GM12878 (cell line): Measurements from ENCODE around the gene PTPN18. TPM values are rescaled to one million over a fixed set of nuclear protein-coding genes. Genes with fewer than 3 reads are reported as not detected.

Experiments
- ATF3 ChIP-seq: IDR thresholded peaks from 2 replicates; pipeline ENCODE4 v1.6.1; 2011; ENCODE audit warnings: low read depth, mild to moderate bottlenecking, low read length, moderate library complexity, borderline replicate concordance; ENCODE audit errors: extremely low read depth
- BCLAF1 ChIP-seq: fragments of 450-650 bp; IDR thresholded peaks from 2 replicates; pipeline ENCODE4 v1.6.1; 2017; ENCODE audit warnings: antibody characterized with exemption, mild to moderate bottlenecking, moderate library complexity
- BMI1 ChIP-seq: fragments of 450-650 bp; IDR thresholded peaks from 2 replicates; pipeline ENCODE4 v1.6.1; 2016; ENCODE audit warnings: mild to moderate bottlenecking, moderate library complexity, borderline replicate concordance
- CHD1 ChIP-seq: IDR thresholded peaks from 2 replicates; pipeline ENCODE4 v1.6.1; 2012; ENCODE audit warnings: low read depth, low read length, improper control_type of control experiment
- DPF2 ChIP-seq: fragments of 450-650 bp; IDR thresholded peaks from 2 replicates; pipeline ENCODE4 v1.6.1; 2017; ENCODE audit warnings: mild to moderate bottlenecking
- FOXK2 ChIP-seq: fragments of 450-650 bp; IDR thresholded peaks from 2 replicates; pipeline ENCODE4 v1.6.1; 2017; ENCODE audit warnings: mild to moderate bottlenecking, moderate library complexity
- FOXM1 ChIP-seq: IDR thresholded peaks from 2 replicates; pipeline ENCODE4 v1.6.1; 2012; ENCODE audit warnings: low read depth, mild to moderate bottlenecking, inconsistent platforms, low read length, moderate library complexity
- IKZF2 ChIP-seq, 2 experiments: fragments of 450-650 bp; IDR thresholded peaks; 2 replicates each; pipeline ENCODE4 v1.6.1; 2017; ENCODE audit warnings: mild to moderate bottlenecking in 2 of 2, moderate library complexity in 2 of 2
- JUNB ChIP-seq: IDR thresholded peaks from 2 replicates; pipeline ENCODE4 v1.6.1; 2016; ENCODE audit warnings: antibody characterized with exemption, mild to moderate bottlenecking
- LARP7 ChIP-seq: fragments of 450-650 bp; IDR thresholded peaks from 2 replicates; pipeline ENCODE4 v1.6.1; 2017; ENCODE audit warnings: mild to moderate bottlenecking
- MTA2 ChIP-seq: fragments of 450-650 bp; IDR thresholded peaks from 2 replicates; pipeline ENCODE4 v1.6.1; 2016; ENCODE audit warnings: low read depth, mild to moderate bottlenecking, moderate library complexity
- MXI1 ChIP-seq: fragments of 150-350 bp; IDR thresholded peaks from 2 replicates; pipeline ENCODE4 v1.6.1; 2011; ENCODE audit warnings: low read depth, mild to moderate bottlenecking, inconsistent platforms, low read length, improper control_type of control experiment
- MYB ChIP-seq: fragments of 150-350 bp; IDR thresholded peaks from 2 replicates; pipeline ENCODE4 v1.6.1; 2014; ENCODE audit warnings: mild to moderate bottlenecking, low read depth, low read length, borderline replicate concordance
- MYC ChIP-seq: IDR thresholded peaks from 2 replicates; pipeline ENCODE4 v1.6.1; 2011; ENCODE audit warnings: mild to moderate bottlenecking, low read length, moderate library complexity, inconsistent platforms; ENCODE audit not compliant: insufficient read depth, insufficient replicate concordance, insufficient read length, severe bottlenecking
- POLR2AphosphoS5 ChIP-seq: IDR thresholded peaks from 2 replicates; pipeline ENCODE4 v1.6.1; 2011; ENCODE audit warnings: mild to moderate bottlenecking, low read length, inconsistent platforms
- RAD51 ChIP-seq: fragments of 450-650 bp; IDR thresholded peaks from 2 replicates; pipeline ENCODE4 v1.6.1; 2016; ENCODE audit warnings: moderate library complexity, mild to moderate bottlenecking, inconsistent platforms
- SIX5 ChIP-seq: IDR thresholded peaks from 2 replicates; pipeline ENCODE4 v1.6.1; 2011; ENCODE audit warnings: mild to moderate bottlenecking, low read depth, low read length, moderate library complexity; ENCODE audit not compliant: severe bottlenecking
- SMARCA5 ChIP-seq: fragments of 450-650 bp; IDR thresholded peaks from 2 replicates; pipeline ENCODE4 v1.6.1; 2017; ENCODE audit warnings: mild to moderate bottlenecking
- SMC3 ChIP-seq: IDR thresholded peaks from 2 replicates; pipeline ENCODE4 v1.6.1; 2011; ENCODE audit warnings: low read length, improper control_type of control experiment, borderline replicate concordance
- SREBF2 ChIP-seq: IDR thresholded peaks from 2 replicates; pipeline ENCODE4 v1.6.1; 2012; ENCODE audit warnings: mild to moderate bottlenecking, low read length
- TCF3 ChIP-seq: IDR thresholded peaks from 2 replicates; pipeline ENCODE4 v1.6.1; 2012; ENCODE audit warnings: low read depth, mild to moderate bottlenecking, low read length, borderline replicate concordance; ENCODE audit not compliant: insufficient read depth
- ZNF207 ChIP-seq: fragments of 450-650 bp; IDR thresholded peaks from 2 replicates; pipeline ENCODE4 v1.6.1; 2014; ENCODE audit warnings: antibody characterized with exemption, mild to moderate bottlenecking, borderline replicate concordance
- polyA plus RNA-seq, 11 experiments: library from polyadenylated mRNA; depleted of rRNA in 4 of 11; unstranded in 6 of 11; stranded (reverse) in 5 of 11; fragments of >200 nt; fragmentation: Nextera tagmentation in 4 of 11; fragmentation: Illumina TruSeq in 1 of 11; extraction: Ambion mirVana in 4 of 11; extraction: Trizol in 1 of 11; gene quantifications; 1 replicate in 1 of 11; 2 replicates in 10 of 11; pipeline versions ENCODE4 v1.2.1 to v1.2.3, GENCODE V29; 2011 to 2016; ENCODE audit warnings: inconsistent platforms in 2 of 11, missing spikeins in 2 of 11, low read depth in 1 of 11
- total RNA-seq, 4 experiments: library from RNA; depleted of rRNA in 3 of 4; stranded (reverse); fragments of >200 nt in 3 of 4; fragmentation: Illumina TruSeq in 1 of 4; extraction: Trizol in 1 of 4; gene quantifications; 2 replicates each; pipeline versions ENCODE4 v1.2.1 to v1.2.3, GENCODE V29; 2013 to 2021
- TF ChIP-seq, protein P1 (sequence below): IDR thresholded peaks from 2 replicates; pipeline ENCODE4 v1.6.1; 2012; ENCODE audit warnings: mild to moderate bottlenecking, low read depth, low read length
- TF ChIP-seq, protein P2 (sequence below): fragments of 450-650 bp; IDR thresholded peaks from 2 replicates; pipeline ENCODE4 v1.6.1; 2016; ENCODE audit warnings: mild to moderate bottlenecking

PTPN18 gene
- total and polyA plus RNA-seq, 10 of the 15 experiments (the other 5 are each of a cell fraction or from before 2014, with no cell fraction given): 14.8 to 89.9 (median 43.4) TPM

GRCh38 chr2:130391058-130391871, 35.4 kb downstream of the PTPN18 start (continued):
- TF ChIP-seq MYC: no peak
- no peak for TF ChIP-seq CHD1
- TF ChIP-seq MTA2: no peak
- 0 out of 2 replicates have a peak, but pooled peaks have one; percentile 14 for TF ChIP-seq LARP7
- no peak for TF ChIP-seq SMARCA5
- no peak for TF ChIP-seq RAD51
- TF ChIP-seq, protein P1, sequence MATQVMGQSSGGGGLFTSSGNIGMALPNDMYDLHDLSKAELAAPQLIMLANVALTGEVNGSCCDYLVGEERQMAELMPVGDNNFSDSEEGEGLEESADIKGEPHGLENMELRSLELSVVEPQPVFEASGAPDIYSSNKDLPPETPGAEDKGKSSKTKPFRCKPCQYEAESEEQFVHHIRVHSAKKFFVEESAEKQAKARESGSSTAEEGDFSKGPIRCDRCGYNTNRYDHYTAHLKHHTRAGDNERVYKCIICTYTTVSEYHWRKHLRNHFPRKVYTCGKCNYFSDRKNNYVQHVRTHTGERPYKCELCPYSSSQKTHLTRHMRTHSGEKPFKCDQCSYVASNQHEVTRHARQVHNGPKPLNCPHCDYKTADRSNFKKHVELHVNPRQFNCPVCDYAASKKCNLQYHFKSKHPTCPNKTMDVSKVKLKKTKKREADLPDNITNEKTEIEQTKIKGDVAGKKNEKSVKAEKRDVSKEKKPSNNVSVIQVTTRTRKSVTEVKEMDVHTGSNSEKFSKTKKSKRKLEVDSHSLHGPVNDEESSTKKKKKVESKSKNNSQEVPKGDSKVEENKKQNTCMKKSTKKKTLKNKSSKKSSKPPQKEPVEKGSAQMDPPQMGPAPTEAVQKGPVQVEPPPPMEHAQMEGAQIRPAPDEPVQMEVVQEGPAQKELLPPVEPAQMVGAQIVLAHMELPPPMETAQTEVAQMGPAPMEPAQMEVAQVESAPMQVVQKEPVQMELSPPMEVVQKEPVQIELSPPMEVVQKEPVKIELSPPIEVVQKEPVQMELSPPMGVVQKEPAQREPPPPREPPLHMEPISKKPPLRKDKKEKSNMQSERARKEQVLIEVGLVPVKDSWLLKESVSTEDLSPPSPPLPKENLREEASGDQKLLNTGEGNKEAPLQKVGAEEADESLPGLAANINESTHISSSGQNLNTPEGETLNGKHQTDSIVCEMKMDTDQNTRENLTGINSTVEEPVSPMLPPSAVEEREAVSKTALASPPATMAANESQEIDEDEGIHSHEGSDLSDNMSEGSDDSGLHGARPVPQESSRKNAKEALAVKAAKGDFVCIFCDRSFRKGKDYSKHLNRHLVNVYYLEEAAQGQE: no peak
- no peak for TF ChIP-seq POLR2AphosphoS5
- 0 out of 2 replicates have a peak, but pooled peaks have one; percentile 48 for TF ChIP-seq DPF2
- no peak for TF ChIP-seq MYB
- TF ChIP-seq TCF3: no peak
- no peak for TF ChIP-seq FOXM1
- no peak for TF ChIP-seq BCLAF1
- TF ChIP-seq BMI1: no peak
- TF ChIP-seq IKZF2 (IDR thresholded peaks at IDR 0.05): 0 out of 4 replicates have a peak, but pooled peaks of 1 of the 2 experiments have one; percentile 17
- no peak for TF ChIP-seq SREBF2
- TF ChIP-seq JUNB: no peak
- TF ChIP-seq, protein P2, sequence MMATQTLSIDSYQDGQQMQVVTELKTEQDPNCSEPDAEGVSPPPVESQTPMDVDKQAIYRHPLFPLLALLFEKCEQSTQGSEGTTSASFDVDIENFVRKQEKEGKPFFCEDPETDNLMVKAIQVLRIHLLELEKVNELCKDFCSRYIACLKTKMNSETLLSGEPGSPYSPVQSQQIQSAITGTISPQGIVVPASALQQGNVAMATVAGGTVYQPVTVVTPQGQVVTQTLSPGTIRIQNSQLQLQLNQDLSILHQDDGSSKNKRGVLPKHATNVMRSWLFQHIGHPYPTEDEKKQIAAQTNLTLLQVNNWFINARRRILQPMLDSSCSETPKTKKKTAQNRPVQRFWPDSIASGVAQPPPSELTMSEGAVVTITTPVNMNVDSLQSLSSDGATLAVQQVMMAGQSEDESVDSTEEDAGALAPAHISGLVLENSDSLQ: peak; percentile 96
- no peak for TF ChIP-seq ATF3
- TF ChIP-seq ZNF207: no peak
- TF ChIP-seq MXI1: 0 out of 2 replicates have a peak, but pooled peaks have one; percentile 17
- TF ChIP-seq SMC3: no peak
- no peak for TF ChIP-seq FOXK2
- no peak for TF ChIP-seq SIX5
